HG03442 (cell line): ENCODE data around the gene CADPS2.

Source experiments
- ATAC-seq: cut with Tn5 transposase; IDR thresholded peaks from one replicate; pipeline ENCODE4 v1.9.1; 2021; ENCODE audit warnings: mild to moderate bottlenecking, moderate library complexity; ENCODE audit not compliant: unreplicated experiment

Gene CADPS2

GRCh38 chr7:122789156-122789555, 97.1 kb downstream of the CADPS2 start:
- no peak for ATAC-seq

GRCh38 chr7:122770686-122771335, 115.4 kb downstream of the CADPS2 start:
- ATAC-seq: no peak

- no peak for ATAC-seq
Measured at GRCh38 chr7:122768827-122769226, 117.4 kb downstream of the CADPS2 start.

GRCh38 chr7:122767339-122767738, 118.9 kb downstream of the CADPS2 start:
- ATAC-seq: no peak

GRCh38 chr7:122766593-122766992, 119.7 kb downstream of the CADPS2 start:
- no peak for ATAC-seq

- no peak for ATAC-seq
Measured at GRCh38 chr7:122764902-122765301, 121.4 kb downstream of the CADPS2 start.

- ATAC-seq: no peak
Measured at GRCh38 chr7:122764020-122764419, 122.2 kb downstream of the CADPS2 start.

GRCh38 chr7:122762071-122762470, 124.2 kb downstream of the CADPS2 start:
- ATAC-seq: no peak

- ATAC-seq: no peak
Measured at GRCh38 chr7:122758501-122758900, 127.8 kb downstream of the CADPS2 start.

GRCh38 chr7:122756860-122757259, 129.4 kb downstream of the CADPS2 start:
- no peak for ATAC-seq

- no peak for ATAC-seq
Measured at GRCh38 chr7:122755696-122756095, 130.6 kb downstream of the CADPS2 start.

- no peak for ATAC-seq
Measured at GRCh38 chr7:122752583-122752982, 133.7 kb downstream of the CADPS2 start.

GRCh38 chr7:122750389-122750788, 135.9 kb downstream of the CADPS2 start:
- no peak for ATAC-seq

GRCh38 chr7:122748195-122748594, 138.1 kb downstream of the CADPS2 start:
- no peak for ATAC-seq

GRCh38 chr7:122746948-122747347, 139.3 kb downstream of the CADPS2 start:
- ATAC-seq: no peak

- ATAC-seq: no peak
Measured at GRCh38 chr7:122743211-122743610, 143.0 kb downstream of the CADPS2 start.

- ATAC-seq: no peak
Measured at GRCh38 chr7:122738947-122739346, 147.3 kb downstream of the CADPS2 start.

GRCh38 chr7:122736183-122736582, 150.1 kb downstream of the CADPS2 start:
- ATAC-seq: no peak

- ATAC-seq: no peak
Measured at GRCh38 chr7:122727759-122728158, 158.5 kb downstream of the CADPS2 start.

- no peak for ATAC-seq
Measured at GRCh38 chr7:122727354-122727753, 158.9 kb downstream of the CADPS2 start.

- ATAC-seq: no peak
Measured at GRCh38 chr7:122726881-122727280, 159.4 kb downstream of the CADPS2 start.

- no peak for ATAC-seq
Measured at GRCh38 chr7:122724366-122724765, 161.9 kb downstream of the CADPS2 start.

GRCh38 chr7:122719010-122719578, 167.2 kb downstream of the CADPS2 start:
- no peak for ATAC-seq
